Measurements from ENCODE around the gene ZNF813.
"Not testable (repeated sequence)": the region's sequence is repeated elsewhere in the genome, so short reads cannot be mapped to it uniquely, and the experiment has no call there.

The ZNF813 gene

DNA sequence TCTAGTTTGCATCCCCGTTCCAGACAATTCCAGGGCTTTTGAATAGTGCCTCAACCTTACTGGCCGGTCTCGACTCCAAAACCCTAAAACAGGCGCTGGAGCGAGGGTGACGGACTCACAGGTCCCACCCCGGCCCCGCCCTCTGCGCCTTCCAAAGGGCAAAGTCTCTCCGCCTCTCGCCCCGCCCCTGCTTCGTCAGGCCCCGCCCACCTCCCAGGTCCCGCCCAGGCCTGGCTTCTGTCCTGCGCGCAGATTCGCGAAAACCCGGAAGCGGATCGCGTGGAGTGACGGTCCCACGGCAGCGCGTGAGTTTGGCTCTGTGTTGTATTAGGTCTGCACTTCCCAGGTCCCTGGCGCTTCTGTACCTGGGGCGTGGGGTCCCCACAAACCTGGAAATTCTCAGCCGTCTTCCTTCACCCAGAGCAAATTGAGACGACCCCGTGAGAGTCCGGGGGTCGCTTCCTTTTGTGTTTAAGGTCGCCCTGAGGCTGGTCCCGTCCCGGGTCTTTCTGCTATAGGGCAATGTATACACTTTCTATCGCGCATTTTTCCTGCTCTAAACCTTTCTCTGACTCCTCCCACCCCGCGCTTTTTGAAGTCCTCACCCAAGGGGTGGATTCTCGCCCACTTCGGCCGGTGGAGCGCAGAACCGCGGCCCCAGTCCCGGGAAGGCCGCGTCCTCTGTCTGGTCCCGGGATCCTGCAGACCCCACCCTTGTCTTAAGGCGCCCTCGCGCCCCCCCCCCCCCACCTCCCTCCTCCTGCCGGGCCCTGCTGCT is at the start of gene ZNF813:
TSS of gene ZNF813 (plus strand) at position 249 of the 778 bp plus-strand sequence. CDS start 16,090 bp downstream, outside the sequence.
- DNase-seq (ENCODE audit: low read depth in 1 of 2, low spot score in 1 of 2) = peak; percentile 94 to 95

DNA sequence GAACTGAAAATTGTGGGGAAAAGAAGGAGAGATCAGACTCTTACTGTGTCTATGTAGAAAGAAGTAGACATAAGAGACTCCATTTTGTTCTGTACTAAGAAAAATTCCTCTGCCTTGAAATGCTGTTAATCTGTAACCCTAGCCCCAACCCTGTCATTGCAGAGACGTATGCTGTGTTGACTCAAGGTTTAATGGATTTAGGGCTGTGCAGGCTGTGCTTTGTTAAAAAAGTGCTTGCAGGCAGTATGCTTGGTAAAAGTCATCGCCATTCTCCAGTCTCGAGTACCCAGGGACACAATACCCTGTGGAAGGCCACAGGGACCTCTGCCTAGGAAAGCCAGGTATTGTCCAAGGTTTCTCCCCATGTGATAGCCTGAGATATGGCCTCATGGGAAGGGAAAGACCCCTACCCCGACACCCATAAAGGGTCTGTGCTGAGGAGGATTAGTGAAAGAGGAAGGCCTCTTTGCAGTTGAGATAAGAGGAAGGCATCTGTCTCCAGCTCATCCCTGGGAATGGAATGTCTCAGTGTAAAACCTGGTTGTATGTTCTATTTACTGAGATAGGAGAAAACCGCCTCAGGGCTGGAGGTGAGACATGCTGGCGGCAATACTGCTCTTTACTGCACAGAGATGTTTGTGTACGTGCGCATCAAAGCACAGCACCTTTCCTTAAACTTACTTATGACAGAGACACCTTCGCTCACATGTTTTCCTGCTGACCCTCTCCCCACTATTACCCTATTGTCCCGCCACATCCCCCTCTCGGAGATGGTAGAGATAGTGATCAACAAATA is 46.8 kb upstream of the ZNF813 start:
- not testable (repeated sequence) for DNase-seq (ENCODE audit: low read depth in 1 of 2, low spot score in 1 of 2)

DNA sequence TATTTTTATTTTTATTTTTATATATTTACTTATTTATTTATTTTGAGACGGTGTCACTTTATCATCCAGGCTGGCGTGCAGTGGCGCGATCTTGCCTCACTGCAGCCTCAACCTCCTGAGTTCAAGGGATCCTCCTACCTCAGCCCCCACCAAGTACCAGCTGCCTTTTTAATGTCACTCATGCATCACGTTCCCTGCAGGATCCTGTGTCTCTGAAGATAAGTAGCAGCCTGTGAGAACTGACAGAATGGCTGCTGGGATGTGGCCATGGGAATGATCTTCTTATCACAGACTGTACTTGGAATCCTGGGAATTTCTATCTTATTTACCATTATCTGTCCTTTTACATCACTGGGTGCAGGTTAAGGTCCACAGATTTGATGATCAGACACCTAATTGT is 45.0 kb upstream of the ZNF813 start:
- DNase-seq (ENCODE audit: low read depth in 1 of 2, low spot score in 1 of 2) = no peak

DNA sequence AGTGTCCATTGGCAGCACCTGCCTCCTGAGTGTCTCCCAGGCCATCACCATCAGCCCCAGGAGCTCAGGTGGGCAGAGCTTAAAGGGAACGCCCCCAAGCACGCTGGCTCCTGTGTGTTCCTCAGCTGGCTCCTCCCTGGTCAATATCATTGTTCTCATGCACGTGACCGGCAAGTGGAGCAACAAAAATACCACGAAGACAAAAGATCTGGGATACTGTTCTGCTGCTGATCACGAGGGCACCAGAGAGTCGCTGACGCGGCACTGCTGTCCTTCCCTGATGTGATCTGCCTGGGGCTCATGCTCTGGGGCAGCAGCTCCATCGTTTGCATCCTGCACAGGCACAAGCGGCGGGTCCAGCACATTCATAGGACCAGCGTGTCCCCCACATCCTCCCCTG is 44.5 kb upstream of the ZNF813 start:
- not testable (repeated sequence) for DNase-seq (ENCODE audit: low read depth in 1 of 2, low spot score in 1 of 2)

DNA sequence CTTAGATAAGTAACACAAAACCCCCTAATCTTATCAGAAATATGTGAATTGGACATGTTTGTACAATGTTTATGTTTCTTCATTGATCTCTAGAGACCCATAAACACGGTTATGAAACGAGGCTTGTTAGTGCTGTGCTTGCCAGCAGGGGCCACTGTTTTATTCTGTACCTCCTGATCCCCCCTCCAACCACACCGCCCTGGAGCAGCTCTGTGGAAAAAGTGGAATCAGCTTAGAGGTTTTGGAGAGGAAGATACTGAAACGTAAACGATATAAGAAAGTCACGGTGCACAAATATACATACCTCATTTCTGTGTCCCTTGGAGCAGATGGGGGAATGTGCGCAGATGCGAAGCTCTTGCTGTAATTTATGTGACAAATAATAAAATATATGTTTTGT is 43.9 kb upstream of the ZNF813 start:
- DNase-seq (ENCODE audit: low read depth in 1 of 2, low spot score in 1 of 2) = not testable (repeated sequence)

DNA sequence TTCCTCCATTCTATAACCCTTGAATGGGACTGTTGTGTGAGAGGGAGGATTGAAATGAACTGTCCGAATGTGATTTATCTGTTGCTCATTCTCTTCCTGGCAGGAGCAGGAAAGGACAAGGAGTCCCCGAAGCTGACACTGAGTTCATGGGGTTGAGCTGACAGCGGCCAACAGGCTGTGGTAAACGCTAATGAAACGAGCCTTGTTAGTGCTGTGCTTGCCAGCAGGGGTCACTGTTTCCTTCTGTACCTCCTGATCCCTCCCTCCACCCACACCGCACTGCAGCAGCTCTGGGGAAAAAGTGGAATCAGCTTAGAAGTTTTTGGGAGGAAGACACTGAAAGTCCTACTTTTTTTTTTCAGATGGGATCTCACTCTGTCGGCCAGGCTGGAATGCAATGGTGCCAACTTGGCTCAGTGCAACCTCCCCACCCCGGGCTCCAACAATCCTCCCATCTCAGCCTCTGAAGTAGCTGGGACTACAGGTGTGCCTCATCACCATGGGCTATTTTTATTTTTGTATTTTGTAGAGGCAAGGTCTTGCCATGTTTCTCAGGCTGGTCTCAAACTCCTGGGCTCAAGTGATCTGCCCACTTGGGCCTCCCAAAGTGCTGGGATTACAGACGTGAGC is 42.5 kb upstream of the ZNF813 start:
- peak; percentile 40 to 62 for DNase-seq (ENCODE audit: low read depth in 1 of 2, low spot score in 1 of 2)

DNA sequence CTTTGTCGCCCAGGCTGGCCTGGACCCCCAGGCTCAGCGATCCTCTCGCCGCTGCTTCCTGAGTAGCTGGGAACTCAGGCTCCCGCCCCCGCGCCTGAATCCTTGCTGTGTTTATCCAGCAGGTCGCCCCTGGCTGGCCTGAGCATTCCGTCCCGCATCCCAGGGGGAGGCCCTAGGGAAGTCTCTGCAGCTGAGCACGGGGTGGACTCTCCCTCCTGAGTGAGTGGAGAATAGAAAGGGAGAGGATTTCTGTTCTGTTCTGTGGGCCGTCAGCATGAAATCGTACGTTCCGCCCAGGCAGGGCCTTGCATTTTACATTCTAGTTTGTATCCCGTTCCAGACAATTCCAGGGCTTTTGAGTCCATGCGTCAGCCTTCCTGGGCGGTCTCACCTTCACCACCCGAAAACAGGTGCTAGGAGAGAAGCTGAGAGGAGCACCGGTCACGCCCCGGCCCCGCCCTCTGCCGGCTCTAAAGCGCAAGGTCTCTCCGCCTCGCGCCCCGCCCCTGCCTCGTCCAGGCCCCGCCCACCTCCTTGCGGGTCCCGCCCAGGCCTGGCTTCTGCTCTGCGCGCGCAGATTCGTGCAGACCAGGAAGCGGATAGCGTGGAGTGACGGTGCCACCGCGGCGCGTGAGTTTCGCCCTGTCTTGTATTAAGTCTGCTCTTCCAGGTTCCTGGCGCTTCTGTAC is 36.0 kb upstream of the ZNF813 start, which contains the start of gene ZNF761:
TSS of gene ZNF761 (plus strand) at position 586 of the 689 bp plus-strand sequence. CDS start 15,285 bp downstream, outside the sequence.
- peak; percentile 96 to 99 for DNase-seq (ENCODE audit: low read depth in 1 of 2, low spot score in 1 of 2)

DNA sequence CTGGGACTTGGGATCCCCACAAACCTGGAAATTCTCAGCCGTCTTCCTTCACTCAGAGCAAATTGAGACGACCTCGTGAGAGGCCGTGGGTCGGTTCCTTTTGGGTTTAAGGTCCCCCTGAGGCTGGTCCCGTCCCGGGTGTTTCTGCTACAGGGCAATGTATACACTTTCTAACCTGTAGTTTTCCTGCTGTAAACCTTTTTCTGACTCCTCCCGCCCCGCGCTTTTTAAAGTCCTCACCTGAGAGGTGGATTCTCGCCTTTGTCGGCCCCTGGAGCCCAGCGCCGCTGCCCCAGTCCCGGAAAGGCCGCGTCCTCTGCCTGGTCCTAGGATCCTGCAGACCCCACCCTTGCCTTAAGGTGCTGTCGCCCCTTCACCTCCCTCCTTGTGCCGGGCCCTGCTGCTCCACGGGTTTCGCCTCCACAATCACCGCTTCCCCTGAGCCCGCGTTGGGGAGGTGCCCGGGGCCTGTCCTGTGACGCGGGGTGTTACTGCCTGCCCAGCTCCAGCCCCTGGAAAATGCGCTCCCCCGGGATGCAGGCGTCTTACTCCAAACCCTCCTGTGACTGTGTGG is 35.4 kb upstream of the ZNF813 start:
- DNase-seq (ENCODE audit: low read depth in 1 of 2, low spot score in 1 of 2) = no peak

DNA sequence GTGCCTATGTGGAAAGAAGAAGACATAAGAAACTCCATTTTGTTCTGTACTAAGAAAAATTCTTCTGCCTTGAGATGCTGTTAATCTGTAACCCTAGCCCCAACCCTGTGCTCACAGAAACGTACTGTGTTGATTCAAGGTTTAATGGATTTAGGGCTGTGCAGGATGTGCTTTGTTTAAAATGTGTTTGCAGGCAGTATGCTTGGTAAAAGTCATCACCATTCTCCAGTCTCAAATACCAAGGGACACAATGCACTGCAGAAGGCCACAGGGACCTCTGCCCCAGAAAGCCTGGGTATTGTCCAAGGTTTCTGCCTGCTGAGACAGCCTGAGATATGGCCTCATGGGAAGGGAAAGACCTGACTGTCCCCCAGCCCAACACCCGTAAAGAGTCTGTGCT is 23.7 kb upstream of the ZNF813 start:
- not testable (repeated sequence) for DNase-seq (ENCODE audit: low read depth in 1 of 2, low spot score in 1 of 2)

DNA sequence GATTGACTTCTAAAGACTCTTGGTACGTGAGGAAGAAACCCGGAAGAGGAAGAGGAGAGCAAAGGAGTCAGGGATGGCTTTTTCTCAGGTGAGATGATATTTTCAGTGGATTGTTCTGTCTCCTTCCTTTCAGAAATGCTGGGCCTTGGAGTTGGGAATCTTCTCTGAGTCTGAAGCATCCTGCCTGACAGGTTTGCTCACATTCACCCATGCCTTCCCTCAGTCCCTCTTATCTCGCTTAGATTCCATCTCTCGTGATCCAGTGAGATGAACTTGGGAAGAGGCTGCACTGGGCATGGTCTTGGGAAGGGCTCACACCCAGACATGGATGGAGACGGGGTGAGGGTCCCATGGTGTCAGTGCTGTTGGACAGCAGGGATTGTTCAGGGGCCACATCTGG is 20.3 kb upstream of the ZNF813 start:
- not testable (repeated sequence) for DNase-seq (ENCODE audit: low read depth in 1 of 2, low spot score in 1 of 2)

DNA sequence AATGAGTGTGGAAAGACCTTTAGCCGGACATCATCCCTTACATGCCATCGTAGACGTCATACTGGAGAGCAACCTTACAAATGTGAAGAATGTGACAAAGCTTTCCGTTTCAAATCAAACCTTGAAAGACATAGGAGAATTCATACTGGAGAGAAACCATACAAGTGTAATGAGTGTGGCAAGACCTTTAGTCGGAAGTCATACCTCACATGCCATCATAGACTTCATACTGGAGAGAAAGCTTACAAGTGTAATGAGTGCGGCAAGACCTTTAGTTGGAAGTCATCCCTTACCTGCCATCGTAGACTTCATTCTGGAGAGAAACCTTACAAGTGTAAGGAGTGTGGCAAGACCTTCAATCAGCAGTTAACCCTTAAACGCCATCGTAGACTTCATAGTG is 11.7 kb upstream of the ZNF813 start:
- no peak for DNase-seq (ENCODE audit: low read depth in 1 of 2, low spot score in 1 of 2)

DNA sequence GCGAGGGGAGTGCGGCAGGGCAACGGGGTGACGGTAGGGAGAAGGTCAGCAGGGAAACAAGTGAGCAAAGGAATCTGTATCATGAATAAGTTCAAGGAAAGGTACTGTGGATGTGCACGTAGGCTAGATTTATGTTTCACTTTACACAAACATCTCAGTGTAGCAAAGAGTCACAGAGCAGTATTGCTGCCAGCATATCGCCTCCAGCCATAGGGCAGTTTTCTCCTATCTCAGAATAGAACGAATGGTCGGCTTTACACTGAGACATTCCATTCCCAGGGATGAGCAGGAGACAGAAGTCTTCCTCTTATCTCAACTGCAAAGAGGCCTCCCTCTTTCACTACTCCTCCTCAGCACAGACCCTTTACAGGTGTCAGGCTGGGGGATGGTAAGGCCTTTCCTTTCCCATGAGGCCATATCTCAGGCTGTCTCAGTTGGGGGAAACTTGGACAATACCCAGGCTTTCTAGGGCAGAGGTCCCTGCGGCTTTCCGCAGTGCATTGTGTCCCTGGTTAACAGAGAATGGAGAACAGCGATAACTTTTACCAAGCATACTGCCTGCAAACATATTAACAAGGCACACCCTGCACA is 7.3 kb upstream of the ZNF813 start:
- DNase-seq (ENCODE audit: low read depth in 1 of 2, low spot score in 1 of 2) = not testable (repeated sequence)

DNA sequence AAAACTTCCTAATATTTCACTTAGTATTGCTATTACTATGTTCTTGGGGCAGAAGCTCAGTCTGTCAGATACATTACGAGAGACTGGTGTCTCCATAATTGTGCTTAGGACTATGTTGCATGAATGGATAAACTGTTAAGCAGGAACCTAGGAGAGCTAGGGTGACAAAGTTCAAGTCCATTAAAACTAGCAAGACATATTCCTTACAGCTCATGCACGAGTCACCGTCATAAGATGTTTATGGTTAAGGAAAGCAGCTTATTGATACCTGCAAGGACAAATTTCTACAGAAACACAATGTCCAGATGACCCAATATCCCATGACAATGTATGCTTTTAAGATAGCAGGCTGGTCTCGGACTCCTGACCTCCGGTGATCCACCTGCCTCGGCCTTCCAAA is 5.7 kb upstream of the ZNF813 start:
- DNase-seq (ENCODE audit: low read depth in 1 of 2, low spot score in 1 of 2) = no peak

DNA sequence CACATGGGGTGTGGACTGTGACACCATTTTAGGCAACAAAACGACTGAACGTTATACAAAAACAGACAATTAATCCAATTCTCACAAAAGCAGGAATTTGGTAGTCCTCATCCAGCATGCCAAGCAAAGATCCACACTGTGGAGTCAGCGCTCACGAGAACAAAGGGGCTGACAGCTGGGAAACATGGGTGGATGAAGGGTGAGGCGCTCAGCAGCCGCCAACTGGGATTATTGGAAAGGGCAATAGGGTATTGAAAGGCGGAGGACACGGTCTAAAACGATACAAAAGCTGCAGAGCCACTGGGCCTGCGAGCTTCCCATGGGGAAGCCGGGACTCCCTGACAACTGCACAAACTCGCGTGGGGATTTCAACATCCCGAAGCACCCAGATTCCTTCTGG is 4.7 kb upstream of the ZNF813 start:
- no peak for DNase-seq (ENCODE audit: low read depth in 1 of 2, low spot score in 1 of 2)

DNA sequence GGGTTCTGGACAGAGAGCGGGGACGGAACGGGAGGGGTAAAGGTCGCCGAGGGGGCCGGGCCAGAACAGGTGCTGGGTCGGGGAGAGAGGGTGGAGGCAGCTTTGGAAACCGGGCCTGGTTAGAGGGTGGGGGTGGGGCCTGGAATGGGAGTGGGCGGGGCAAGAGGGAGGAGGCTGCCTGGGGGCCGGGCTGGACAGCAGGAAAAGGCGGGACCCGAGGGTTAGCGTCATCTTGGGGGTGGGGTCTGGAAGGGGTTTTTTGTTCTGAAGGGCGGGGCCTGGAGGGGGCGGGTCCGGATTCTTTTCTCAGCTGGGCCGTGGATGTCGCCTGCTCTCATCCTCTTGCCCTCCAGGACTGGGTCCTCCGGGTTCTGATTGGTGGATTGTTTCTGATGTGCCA is 4.3 kb upstream of the ZNF813 start:
- no peak for DNase-seq (ENCODE audit: low read depth in 1 of 2, low spot score in 1 of 2)

DNA sequence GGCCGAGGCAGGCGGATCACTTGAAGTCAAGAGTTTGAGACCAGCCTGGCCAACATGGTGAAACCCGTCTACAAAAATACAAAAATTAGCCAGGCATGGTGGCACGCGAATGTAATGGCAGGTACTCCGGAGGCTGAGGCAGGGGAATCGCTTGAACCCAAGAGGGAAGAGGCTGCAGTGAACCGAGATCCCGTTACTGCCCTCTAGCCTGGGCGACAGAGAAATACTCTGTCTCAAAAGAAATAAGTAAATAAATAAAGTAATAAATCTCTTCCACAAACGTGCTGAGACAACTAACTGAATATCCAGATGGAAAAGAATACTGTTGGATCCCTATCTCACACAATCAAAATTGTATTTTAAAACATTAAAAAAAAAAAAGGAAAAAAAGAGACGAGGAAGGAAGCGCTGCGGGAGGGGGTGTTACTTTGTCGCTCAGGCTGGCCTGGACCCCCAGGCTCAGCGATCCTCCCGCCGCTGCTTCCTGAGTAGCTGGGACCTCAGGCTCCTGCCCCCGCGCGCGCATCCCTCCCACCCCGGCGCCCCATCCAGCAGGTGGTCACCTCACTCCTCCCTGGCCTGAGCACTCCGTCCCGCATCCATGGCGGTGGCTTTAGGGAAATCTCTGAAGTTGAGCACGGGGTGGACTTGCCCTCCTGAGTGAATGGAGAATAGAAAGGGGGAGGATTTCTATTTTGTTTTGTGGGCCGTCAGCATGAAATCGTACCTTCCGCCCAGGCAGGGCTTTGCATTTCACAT is 628 bp upstream of the ZNF813 start:
- no peak for DNase-seq (ENCODE audit: low read depth in 1 of 2, low spot score in 1 of 2)

DNA sequence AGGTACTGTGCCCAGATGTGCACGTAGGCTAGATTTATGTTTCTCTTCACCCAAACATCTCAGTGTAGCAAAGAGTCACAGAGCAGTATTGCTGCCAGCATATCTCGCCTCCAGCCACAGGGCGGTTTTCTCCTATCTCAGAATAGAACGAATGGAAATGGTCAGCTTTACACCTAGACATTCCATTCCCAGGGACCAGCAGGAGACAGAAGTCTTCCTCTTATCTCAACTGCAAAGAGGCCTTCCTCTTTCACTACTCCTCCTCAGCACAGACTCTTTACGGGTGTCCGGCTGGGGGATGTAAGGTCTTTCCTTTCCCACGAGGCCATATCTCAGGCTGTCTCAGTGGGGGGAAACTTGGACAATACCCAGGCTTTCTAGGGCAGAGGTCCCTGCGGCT is 1.1 kb downstream of the ZNF813 start:
- DNase-seq (ENCODE audit: low read depth in 1 of 2, low spot score in 1 of 2) = not testable (repeated sequence)

DNA sequence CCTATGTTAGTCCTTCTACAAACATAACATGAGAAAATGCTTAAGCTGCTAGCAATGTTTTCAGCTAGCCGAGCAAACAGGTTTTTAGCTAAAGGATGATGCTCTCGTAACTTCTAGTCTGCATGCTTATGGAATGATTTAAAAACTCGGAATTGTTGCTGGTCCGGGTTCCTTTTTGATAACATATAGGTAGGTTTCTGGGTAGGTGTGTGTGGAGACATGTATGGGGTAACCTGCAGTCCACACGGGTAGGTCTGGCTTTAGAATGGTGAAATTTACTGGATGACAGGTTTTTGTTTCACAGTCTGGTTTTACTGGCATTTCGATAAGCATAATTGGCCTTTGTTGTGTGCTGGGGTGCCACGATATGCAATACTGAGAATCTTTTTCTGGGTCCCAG is 4.4 kb downstream of the ZNF813 start:
- no peak for DNase-seq (ENCODE audit: low read depth in 1 of 2, low spot score in 1 of 2)

DNA sequence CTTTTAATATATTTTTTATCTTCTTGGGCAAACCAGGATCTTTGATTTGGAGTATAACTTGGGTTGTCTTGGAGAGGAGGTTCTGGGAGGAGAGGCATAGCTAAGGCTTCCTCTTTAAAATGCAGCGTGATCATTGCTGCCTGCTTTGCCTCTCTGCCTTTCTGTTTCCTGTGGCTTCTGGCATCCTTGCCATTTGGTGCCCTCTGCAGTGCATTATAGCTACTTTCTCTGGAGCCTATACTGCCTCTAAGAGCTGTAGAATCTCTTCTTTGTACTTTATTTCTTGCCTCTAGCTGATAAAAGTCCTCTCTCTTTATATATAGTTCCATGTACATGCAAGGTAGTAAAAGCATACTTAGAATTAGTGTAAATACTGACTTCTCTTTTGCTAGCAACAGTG is 7.3 kb downstream of the ZNF813 start:
- DNase-seq (ENCODE audit: low read depth in 1 of 2, low spot score in 1 of 2) = not testable (repeated sequence)

DNA sequence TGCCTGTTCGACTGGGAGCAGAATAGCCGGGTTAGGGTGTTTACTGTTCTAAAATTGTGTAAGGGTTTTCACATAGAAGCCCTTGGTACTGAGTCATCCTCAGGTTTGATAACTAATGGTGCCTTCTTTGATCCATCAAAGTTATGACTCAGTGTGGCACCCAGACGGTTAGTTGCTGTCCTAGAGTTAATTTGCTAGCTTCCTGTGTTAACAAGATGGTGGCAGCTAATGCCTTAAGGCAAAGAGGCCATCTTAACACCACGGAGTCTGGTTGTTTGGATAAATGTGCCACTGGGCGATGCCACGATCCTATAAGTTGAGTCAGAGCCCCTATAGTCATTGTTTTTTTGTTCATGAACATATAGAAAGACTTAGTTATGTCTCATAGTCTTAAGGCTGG is 7.9 kb downstream of the ZNF813 start:
- DNase-seq (ENCODE audit: low read depth in 1 of 2, low spot score in 1 of 2) = not testable (repeated sequence)

All from activated CD4-positive, alpha-beta T cell treated with anti-CD3 and anti-CD28 coated beads, Interleukin-2, amount 50 U/mL, for 24 hours (primary cell).